Kidney (tissue), 14 donors: ENCODE results near the gene GRIK2. TPM values are rescaled to one million over a fixed set of nuclear protein-coding genes. Genes with fewer than 3 reads are reported as not detected.

Experiments
- DNase-seq, 5 donors: peaks; one replicate each; pipeline ENCODE4 v3.0.0-alpha.2; 2013 to 2020
- FAIRE-seq: peaks from 2 replicates; lab custom pipeline; 2012; peaks lifted over from hg19 to GRCh38; lab: Jason Lieb, UNC
- H3K27ac ChIP-seq, 2 donors: one replicate each; pipeline ENCODE4 v1.7.0; 2013; ENCODE audit warnings: low read depth in 2 of 2, low read length in 2 of 2, inconsistent platforms in 1 of 2
- H3K27me3 ChIP-seq: one replicate; pipeline ENCODE4 v1.7.1; 2013; ENCODE audit warnings: low read length, inconsistent platforms; ENCODE audit not compliant: control insufficient read depth, insufficient read depth
- H3K36me3 ChIP-seq, 3 donors: one replicate each; pipeline versions ENCODE4 v1.7.0 to v1.7.1; 2013; ENCODE audit warnings: low read length in 3 of 3, control low read depth in 1 of 3, inconsistent platforms in 1 of 3; ENCODE audit not compliant: insufficient read depth in 3 of 3, control insufficient read depth in 2 of 3
- H3K4me1 ChIP-seq, 3 donors: one replicate each; pipeline versions ENCODE4 v1.7.0 to v1.7.1; 2013; ENCODE audit warnings: low read length in 3 of 3, inconsistent platforms in 1 of 3, low read depth in 1 of 3; ENCODE audit not compliant: control insufficient read depth in 2 of 3, insufficient read depth in 2 of 3
- H3K4me3 ChIP-seq, 3 donors: one replicate each; pipeline versions ENCODE4 v1.7.0 to v1.8.1; 2013; ENCODE audit warnings: low read length in 3 of 3, control low read depth in 1 of 3, inconsistent platforms in 1 of 3
- H3K9ac ChIP-seq, 3 donors: one replicate each; pipeline versions ENCODE4 v1.7.0 to v1.7.1; 2013; ENCODE audit warnings: low read length in 3 of 3, control low read depth in 1 of 3, inconsistent platforms in 1 of 3
- H3K9me3 ChIP-seq, 3 donors: one replicate each; pipeline versions ENCODE4 v1.7.0 to v1.7.1; 2013; ENCODE audit warnings: low read length in 3 of 3, control low read depth in 1 of 3, inconsistent platforms in 1 of 3; ENCODE audit not compliant: control insufficient read depth in 2 of 3, insufficient read depth in 1 of 3
- CTCF ChIP-seq: IDR thresholded peaks from 3 replicates; pipeline ENCODE4 v1.5.1; 2012; ENCODE audit warnings: mild to moderate bottlenecking, moderate library complexity, borderline replicate concordance; ENCODE audit not compliant: insufficient read depth; ENCODE audit errors: extremely low read depth
- intact Hi-C: fragments of 100-400 bp; cut with DNase I; formaldehyde crosslinking; loops from one replicate; pipeline ENCODE4 v1.11.1; 2022
- polyA plus RNA-seq: library from polyadenylated mRNA; stranded (reverse); fragments of 350-450 nt; fragmentation: Illumina TruSeq; extraction: RNeasy Lipid Tissue Mini Kit (QIAGEN cat#74804); gene quantifications from one replicate; pipeline ENCODE4 v1.2.3, GENCODE V29; 2014; ENCODE audit warnings: low read depth, low replicate concordance; ENCODE audit not compliant: insufficient read depth
- total RNA-seq: library from RNA; stranded (reverse); fragmentation: NEBNext Ultra II Directional; extraction: Animal tissue kit (Norgen Biotek cat#: 25700); gene quantifications from one replicate; pipeline ENCODE4 v1.2.1, GENCODE V29; 2021
- donor health status: control.
- donor health status: control.
- donor health status: control.
- donor health status: control.
- donor health status: control.
- donor health status: DM: yes; HTN: yes; CAD: no.
- donor health status: Normal renal cell carcinoma (clear cell type).

The GRIK2 gene
- total and polyA plus RNA-seq, 2 donors from 2014 or later, result 0.82 to 1.4 TPM

DNA sequence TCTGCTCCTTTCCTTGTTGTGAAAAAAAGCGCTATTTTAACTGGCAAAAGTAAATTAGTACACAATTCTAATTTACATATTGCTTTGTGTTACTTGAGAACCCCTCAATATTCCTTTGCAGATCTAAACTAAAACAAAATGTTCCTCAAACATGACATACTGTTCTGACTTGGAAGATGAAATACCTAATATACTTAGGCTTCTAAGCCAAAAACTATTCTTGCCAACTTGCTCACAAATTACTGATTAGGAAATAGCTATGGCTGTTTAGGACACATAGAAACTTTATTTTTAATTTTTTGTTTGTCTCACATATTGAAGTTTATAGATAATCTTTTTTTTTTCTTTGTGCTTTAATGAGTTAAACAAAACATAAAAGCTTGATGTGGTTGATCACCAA lies 542.2 kb downstream of the GRIK2 start:
- TF ChIP-seq CTCF, result no peak
- Histone ChIP-seq H3K36me3 (no peaks in the 10 kb centered on the region), H3K4me3 (no peak overlapping the region), H3K27me3 (no peaks in the 10 kb centered on the region), H3K4me1 (no peaks in the 10 kb centered on the region), H3K9ac (no peak overlapping the region), H3K9me3 (no peaks in the 10 kb centered on the region), H3K27ac (no peak overlapping the region)
- FAIRE-seq, result no peak
- intact Hi-C loops, result no loop called here
- DNase-seq, result no peak

DNA sequence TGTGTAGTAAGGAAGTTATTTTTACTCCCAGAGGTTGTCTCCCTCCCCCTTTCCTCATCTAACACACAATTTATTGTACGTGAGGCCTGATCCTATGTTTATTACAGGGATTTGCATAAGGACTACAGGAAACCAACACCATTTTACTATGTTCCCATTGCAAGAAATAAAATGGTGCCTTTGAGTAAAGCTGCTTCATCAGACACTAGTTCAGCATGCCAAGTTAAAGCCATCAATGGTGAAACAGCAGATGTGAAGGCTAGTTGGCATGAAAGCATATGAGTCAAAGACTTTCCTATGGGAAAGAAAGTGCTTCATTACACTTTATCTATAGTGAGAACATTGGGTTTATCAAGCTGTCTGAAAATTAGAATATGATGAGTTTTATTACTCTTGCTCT lies 543.0 kb downstream of the GRIK2 start:
- no peaks in the 10 kb centered on the region for H3K36me3 ChIP-seq
- H3K4me1 ChIP-seq, result no peaks in the 10 kb centered on the region
- intact Hi-C loops, result no loop called here
- DNase-seq (no peak), FAIRE-seq (no peak)
- no peak overlapping the region for H3K27ac ChIP-seq
- H3K4me3 ChIP-seq, result no peak overlapping the region
- TF ChIP-seq CTCF, result no peak
- no peak overlapping the region for H3K9ac ChIP-seq
- H3K9me3 ChIP-seq, result no peaks in the 10 kb centered on the region
- no peaks in the 10 kb centered on the region for H3K27me3 ChIP-seq

DNA sequence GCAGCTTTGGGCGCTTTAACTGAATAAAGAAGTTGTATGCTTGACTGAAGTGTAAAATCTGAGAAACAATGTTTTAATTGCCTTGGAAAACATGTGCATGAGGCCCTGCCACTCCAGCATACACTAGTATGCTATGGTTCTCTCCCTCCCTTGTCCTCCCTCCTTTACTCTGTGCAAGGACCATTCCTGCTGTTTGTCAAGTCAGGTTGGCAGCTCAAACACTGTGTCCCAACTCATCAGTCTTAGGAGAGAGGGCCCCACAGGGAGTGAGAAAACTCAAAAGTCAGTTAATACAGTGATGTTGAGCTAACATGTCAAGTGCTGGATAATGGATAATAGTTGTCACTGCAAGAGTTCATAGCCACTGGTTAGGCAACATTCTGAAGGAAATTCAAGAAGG lies 543.6 kb downstream of the GRIK2 start:
- Histone ChIP-seq H3K27me3 (no peaks in the 10 kb centered on the region), H3K36me3 (no peaks in the 10 kb centered on the region), H3K9ac (no peak overlapping the region), H3K4me3 (no peak overlapping the region), H3K9me3 (no peaks in the 10 kb centered on the region), H3K4me1 (no peaks in the 10 kb centered on the region), H3K27ac (no peak overlapping the region)
- intact Hi-C loops, result no loop called here
- no peak for FAIRE-seq
- DNase-seq, result no peak
- TF ChIP-seq CTCF, result no peak

- no peak for DNase-seq
- Histone ChIP-seq H3K27me3 (no peaks in the 10 kb centered on the region), H3K4me1 (no peaks in the 10 kb centered on the region), H3K27ac (no peak overlapping the region), H3K4me3 (no peak overlapping the region), H3K36me3 (no peaks in the 10 kb centered on the region), H3K9ac (no peak overlapping the region), H3K9me3 (peaks cover 0 to 2% (median 0%) of the 10 kb centered on the region in 3 donors)
- no peak for FAIRE-seq
- intact Hi-C loops, result no loop called here
- no peak for TF ChIP-seq CTCF
These were observed 546.9 kb downstream of the GRIK2 start for GRCh38 chr6:101940391-101940790.
